Body of pancreas (tissue), 4 donors: ENCODE measurements around the gene TMEM109. TPM values are rescaled to one million over a fixed set of nuclear protein-coding genes. Genes with fewer than 3 reads are reported as not detected.

Experiments used
- ATAC-seq: fragments of 150-250 bp; one replicate; pipeline ENCODE4 v1.9.1; 2016
- DNase-seq, 4 donors: peaks; one replicate each; pipeline ENCODE4 v3.0.0-alpha.2; 2019
- H3K27ac ChIP-seq, 4 donors: fragments of 200-600 bp; sonication (generic); 1 replicate in 3 of 4; 2 replicates in 1 of 4; pipeline versions ENCODE4 v1.5.1 to v1.6.1; 2016 to 2019; ENCODE audit warnings: mild to moderate bottlenecking in 1 of 4, mixed read lengths in 1 of 4, moderate library complexity in 1 of 4
- H3K27me3 ChIP-seq, 2 donors: fragments of 200-600 bp; sonication (generic); one replicate each; pipeline ENCODE4 v1.6.0; 2016; ENCODE audit warnings: mild to moderate bottlenecking in 1 of 2
- H3K36me3 ChIP-seq, 2 donors: fragments of 200-600 bp; sonication (generic); replicated peaks in 1 of 2; 2 replicates each; pipeline ENCODE4 v1.5.1; 2016; ENCODE audit warnings: low read depth in 2 of 2; ENCODE audit not compliant: insufficient read depth in 1 of 2
- H3K4me1 ChIP-seq: fragments of 200-600 bp; sonication (generic); one replicate; pipeline ENCODE4 v1.6.0; 2016
- H3K4me3 ChIP-seq, 2 donors: fragments of 200-600 bp; sonication (generic); 1 replicate in 1 of 2; 2 replicates in 1 of 2; pipeline ENCODE4 v1.5.1; 2016 to 2019
- H3K9me3 ChIP-seq, 3 donors: fragments of 200-600 bp; sonication (generic); 1 replicate in 2 of 3; 2 replicates in 1 of 3; pipeline ENCODE4 v1.5.1; 2016
- POLR2A ChIP-seq, 3 donors: fragments of 450-650 bp; IDR thresholded peaks; one replicate each; pipeline ENCODE4 v1.6.1; 2016; ENCODE audit warnings: antibody characterized with exemption in 3 of 3, mild to moderate bottlenecking in 2 of 3
- WGBS, 2 donors: methylation state at CpG; one replicate each; pipeline ENCODE4 v1.1.5; 2017; 5-methylcytosine and 5-hydroxymethylcytosine counted together
- intact Hi-C: fragments of 100-400 bp; cut with DNase I; formaldehyde crosslinking; loops from one replicate; pipeline ENCODE4 v1.15.1; 2023
- total RNA-seq, 2 donors: library from RNA; depleted of rRNA; stranded (reverse); fragments of >200 nt; gene quantifications; one replicate each; pipeline ENCODE4 v1.1.0, GENCODE V29; 2016
- TF ChIP-seq, protein P1 (sequence below), 7 experiments: fragments of 450-650 bp in 4 of 7; fragments of 200-600 bp in 3 of 7; sonication (generic) in 3 of 7; IDR thresholded peaks; one replicate each; pipeline ENCODE4 v1.5.1; 2016 to 2019; ENCODE audit warnings: antibody characterized with exemption in 7 of 7

Gene TMEM109
- total RNA-seq, 2 donors from 2014 or later, result 59.9 to 62.6 TPM

DNA sequence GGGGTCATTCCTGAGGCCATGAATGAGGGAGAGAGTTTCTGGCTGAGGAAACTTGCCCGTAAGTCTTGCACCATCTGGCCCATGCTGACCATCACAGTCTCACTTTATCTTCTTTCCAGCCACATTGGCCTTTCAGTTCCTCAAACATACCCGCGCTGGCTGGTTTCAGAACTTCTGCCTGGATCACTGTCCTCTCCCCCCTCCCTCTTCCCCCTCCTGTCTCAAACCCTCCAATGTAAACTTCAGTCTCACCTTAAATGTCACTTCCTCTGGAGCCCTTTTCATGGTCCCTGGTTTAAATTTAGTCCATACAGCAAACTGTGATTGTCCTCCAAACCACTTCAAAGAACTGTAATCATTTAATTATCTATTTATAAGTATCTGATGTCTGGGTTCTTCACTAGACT lies 3.7 kb upstream of the TMEM109 start:
- no peak for TF ChIP-seq POLR2A (IDR thresholded peaks at IDR 0.05)
- TF ChIP-seq, protein P1, sequence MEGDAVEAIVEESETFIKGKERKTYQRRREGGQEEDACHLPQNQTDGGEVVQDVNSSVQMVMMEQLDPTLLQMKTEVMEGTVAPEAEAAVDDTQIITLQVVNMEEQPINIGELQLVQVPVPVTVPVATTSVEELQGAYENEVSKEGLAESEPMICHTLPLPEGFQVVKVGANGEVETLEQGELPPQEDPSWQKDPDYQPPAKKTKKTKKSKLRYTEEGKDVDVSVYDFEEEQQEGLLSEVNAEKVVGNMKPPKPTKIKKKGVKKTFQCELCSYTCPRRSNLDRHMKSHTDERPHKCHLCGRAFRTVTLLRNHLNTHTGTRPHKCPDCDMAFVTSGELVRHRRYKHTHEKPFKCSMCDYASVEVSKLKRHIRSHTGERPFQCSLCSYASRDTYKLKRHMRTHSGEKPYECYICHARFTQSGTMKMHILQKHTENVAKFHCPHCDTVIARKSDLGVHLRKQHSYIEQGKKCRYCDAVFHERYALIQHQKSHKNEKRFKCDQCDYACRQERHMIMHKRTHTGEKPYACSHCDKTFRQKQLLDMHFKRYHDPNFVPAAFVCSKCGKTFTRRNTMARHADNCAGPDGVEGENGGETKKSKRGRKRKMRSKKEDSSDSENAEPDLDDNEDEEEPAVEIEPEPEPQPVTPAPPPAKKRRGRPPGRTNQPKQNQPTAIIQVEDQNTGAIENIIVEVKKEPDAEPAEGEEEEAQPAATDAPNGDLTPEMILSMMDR (IDR thresholded peaks at IDR 0.05), result no peak
- H3K27ac ChIP-seq, result peak overlapping the region in 1 of 4 donors; percentile 9
- no peak overlapping the region for H3K4me3 ChIP-seq
- peaks cover 24% of the 10 kb centered on the region for H3K4me1 ChIP-seq
- H3K27me3 ChIP-seq, result no peaks in the 10 kb centered on the region
- intact Hi-C loops, result no loop called here
- no peaks in the 10 kb centered on the region for H3K9me3 ChIP-seq
- 78 to 81% methylated on average over 3 of the region's 3 CpGs for WGBS, 2 donors
- no peaks in the 10 kb centered on the region for H3K36me3 ChIP-seq
- DNase-seq, result peak in 1 of 4 donors; percentile 58
- no peak for ATAC-seq

DNA sequence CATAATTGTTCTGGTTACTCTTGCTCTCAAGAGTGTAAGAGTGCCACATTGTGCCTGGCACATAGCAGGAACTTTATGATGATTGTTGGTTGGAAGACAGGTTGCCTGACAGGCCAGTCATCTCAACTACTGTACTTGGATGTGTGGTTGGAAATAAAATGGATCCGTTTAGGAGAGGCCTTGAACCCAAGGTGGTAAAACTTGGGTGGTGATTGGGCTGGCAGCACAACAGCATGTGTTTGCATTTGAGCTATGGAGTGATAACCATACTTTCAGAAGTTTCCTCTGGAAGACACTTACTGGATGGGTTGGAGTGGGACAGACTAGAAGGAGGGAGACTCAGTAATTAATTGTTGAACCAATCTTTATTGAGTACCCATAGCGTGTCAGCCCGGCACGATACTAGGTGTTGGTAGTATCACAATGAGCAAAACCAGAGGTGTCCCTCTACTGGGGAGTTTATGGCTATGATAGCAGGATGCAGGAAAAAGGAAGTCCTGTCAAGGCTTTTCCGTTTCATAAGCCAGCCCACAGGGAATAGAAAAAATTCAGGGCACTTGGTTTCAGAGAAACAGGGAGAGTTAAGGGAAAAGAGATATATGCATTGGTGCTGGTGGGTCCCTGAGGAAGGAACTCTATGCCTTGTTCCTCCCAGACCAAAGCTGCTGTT lies 3.1 kb upstream of the TMEM109 start:
- ATAC-seq, result no peak
- Histone ChIP-seq H3K36me3 (no peaks in the 10 kb centered on the region), H3K4me1 (peaks cover 25% of the 10 kb centered on the region), H3K27ac (peak overlapping the region in 1 of 4 donors; percentile 9), H3K4me3 (no peak overlapping the region), H3K9me3 (no peaks in the 10 kb centered on the region), H3K27me3 (no peaks in the 10 kb centered on the region)
- intact Hi-C loops, result no loop called here
- 64 to 70% methylated on average over 5 of the region's 5 CpGs for WGBS, 2 donors
- TF ChIP-seq, protein P1 (IDR thresholded peaks at IDR 0.05), result no peak
- no peak for TF ChIP-seq POLR2A (IDR thresholded peaks at IDR 0.05)
- DNase-seq, result no peak

DNA sequence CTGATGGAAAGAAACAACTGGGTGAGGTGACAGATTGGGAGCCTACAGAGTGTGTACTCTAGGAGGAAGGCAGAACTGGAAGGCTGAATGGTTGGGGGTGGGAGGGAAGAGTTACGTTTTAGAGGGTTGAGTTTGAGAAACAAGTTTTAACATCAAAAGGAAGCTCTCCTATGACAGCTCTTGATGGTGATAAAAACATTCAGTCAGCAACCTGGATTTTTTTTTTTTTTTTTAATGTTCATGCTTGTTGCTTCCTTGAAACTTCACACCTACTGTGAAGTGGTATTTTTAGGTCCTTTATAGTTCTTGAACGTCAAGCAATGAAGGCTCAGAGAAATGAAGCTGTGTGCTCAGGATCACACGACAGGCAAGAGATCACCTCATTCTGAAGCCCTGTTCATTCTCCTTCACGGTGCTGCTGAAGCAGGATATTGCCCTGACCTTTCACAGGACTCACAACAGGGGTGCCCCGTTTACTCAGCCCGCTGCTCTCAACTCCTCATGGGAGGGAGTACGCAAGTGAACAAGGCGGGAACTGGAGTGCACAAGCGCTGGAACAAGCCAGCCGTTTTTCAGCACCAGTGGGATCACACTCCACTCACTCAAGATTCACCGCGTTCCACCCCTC lies 1.6 kb upstream of the TMEM109 start:
- H3K27ac ChIP-seq, result no peak overlapping the region
- no peak for TF ChIP-seq POLR2A (IDR thresholded peaks at IDR 0.05)
- TF ChIP-seq, protein P1 (IDR thresholded peaks at IDR 0.05), result no peak
- DNase-seq, result no peak
- no peaks in the 10 kb centered on the region for H3K9me3 ChIP-seq
- H3K36me3 ChIP-seq, result no peaks in the 10 kb centered on the region
- intact Hi-C loops, result no loop called here
- 68 to 75% methylated on average over 12 of the region's 12 CpGs for WGBS, 2 donors
- H3K4me1 ChIP-seq, result peaks cover 30% of the 10 kb centered on the region
- no peak for ATAC-seq
- no peaks in the 10 kb centered on the region for H3K27me3 ChIP-seq
- H3K4me3 ChIP-seq, result no peak overlapping the region

DNA sequence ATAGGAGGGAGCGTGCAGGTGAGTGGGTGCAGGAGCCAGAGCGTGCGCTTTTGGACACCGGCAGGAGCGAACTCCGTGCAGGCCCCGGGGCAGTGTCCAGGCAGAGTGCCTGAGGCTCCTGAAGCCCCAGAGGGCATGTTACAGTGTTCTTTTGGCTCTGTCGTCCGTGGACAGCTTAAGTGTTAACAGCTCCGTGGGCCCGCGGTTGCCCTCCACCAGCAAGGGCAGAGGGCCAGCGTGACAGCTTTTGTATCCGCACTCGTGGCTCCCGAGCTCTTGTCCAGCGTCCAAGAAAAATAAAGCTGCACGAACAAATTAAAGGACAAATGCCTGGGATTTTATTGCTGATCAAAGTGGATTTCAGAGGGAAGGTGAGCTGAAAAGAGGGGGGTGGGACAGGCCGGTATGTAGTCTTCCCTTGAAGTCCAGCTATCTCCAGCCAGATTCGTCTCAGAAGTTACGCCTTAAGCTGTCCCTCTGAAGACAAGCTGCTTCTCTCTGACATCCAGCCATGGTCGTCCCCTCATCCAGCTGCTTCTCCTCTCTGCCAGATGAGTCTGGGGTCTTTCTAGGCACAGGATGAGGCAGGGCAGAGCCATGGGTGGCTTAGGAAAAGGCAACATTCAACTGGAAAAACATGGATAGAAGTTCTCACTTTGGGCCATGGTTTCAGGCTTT lies 968 bp upstream of the TMEM109 start:
- Histone ChIP-seq H3K27ac (peak overlapping the region in 3 of 4 donors; percentile 83 to 92 (median 90)), H3K4me1 (peaks cover 30% of the 10 kb centered on the region), H3K27me3 (no peaks in the 10 kb centered on the region), H3K4me3 (no peak overlapping the region), H3K9me3 (no peaks in the 10 kb centered on the region), H3K36me3 (no peaks in the 10 kb centered on the region)
- ATAC-seq (no peak), DNase-seq (no peak)
- WGBS, 2 donors, result 57 to 58% methylated on average over 14 to 22 of the region's 22 CpGs
- no peak for TF ChIP-seq POLR2A (IDR thresholded peaks at IDR 0.05)
- TF ChIP-seq, protein P1 (IDR thresholded peaks at IDR 0.05), result no peak
- intact Hi-C loops, result no loop called here
